GM19467 (cell line): ENCODE measurements around the gene TRAF7.
"Not testable (repeated sequence)": the region's sequence is repeated elsewhere in the genome, so short reads cannot be mapped to it uniquely, and the experiment has no call there.

ENCODE experiments used
- ATAC-seq: cut with Tn5 transposase; IDR thresholded peaks from one replicate; pipeline ENCODE4 v1.9.1; 2021; ENCODE audit warnings: mild to moderate bottlenecking, moderate library complexity; ENCODE audit not compliant: unreplicated experiment

TRAF7 gene

DNA sequence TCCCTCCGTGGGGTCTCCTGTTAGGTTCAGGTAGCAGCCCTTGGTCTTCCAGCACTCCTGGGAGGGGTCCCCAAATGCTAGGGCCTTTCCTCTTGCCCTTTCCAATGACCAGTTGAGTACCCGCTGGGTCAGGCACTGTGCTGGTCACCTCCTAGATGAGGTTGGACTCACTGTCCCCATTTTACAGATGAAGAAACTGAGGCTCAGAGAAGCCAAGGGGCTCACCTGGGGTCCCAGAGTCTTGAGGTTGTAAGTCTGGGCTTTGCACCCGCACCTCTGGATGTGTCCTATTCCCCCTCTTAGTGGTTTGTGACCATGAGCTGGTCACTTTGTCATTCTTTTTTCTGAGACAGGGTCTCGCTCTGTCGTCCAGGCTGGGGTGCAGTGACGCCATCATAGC, 42.2 kb downstream of the TRAF7 start:
- ATAC-seq: no peak

DNA sequence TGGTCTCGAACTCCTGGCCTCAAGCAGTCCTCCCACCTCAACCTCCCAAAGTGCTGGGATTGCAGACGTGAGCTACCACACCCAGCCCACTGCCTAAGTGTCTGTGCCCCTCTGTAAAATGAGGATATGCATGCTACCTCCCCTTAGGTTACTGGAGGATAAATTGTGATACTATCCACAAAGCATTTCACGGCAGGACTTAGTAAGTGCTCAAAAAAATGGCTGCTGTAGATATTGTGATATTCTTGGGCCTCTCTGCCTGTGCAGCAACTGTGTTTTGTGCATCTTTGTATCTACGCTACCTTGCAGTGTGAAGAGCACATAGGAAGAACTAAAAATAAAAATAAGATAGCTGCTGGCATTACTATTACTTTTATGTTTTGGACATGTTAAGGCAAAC, 42.7 kb downstream of the TRAF7 start:
- ATAC-seq: no peak

DNA sequence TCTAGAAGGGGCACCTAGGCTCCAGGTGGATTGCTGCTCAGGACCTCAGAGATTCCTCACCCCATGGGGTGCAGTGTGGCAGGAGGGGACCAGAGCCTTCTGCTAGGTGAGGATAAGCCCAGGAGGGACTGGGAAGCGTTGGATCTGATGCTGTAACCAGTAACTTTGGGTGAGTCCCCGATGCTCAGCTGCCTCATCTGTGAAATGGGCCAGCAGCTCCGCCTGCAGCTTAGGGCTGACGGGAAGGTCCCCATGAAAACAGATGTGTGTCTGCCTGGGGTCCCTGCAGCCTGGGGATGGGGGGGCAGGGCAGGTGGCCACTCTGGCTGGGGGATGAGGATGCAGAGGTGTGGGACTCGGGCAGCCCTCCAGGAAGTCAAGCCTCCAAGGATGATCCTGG, 43.5 kb downstream of the TRAF7 start:
- no peak for ATAC-seq

DNA sequence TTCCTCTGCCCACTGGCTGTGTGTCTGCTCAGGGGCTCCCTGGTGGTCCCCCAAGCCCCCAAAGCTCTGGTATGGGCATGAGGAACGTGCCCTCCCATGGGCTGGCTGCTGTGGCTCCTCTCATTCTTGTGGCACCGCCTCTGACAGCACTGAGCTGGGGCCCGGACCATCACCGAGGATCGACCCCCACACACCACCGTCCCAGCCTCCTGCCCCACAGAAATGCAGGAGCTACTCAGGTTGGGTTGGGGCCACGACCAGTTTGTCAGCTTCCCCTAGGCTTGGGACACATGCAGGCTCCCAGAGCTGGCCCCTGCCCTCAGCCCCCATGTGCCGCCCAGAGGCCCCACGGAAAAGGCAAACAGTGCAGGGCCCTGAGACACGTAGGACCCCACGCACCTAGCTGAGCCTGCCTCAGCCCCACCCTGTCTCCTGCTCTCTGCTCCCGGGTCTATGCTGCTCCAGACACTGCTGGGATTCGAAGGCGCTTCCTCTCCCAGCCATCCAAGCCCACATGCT, 44.1 kb downstream of the TRAF7 start:
- no peak for ATAC-seq

- no peak for ATAC-seq
These were observed 44.7 kb downstream of the TRAF7 start for GRCh38 chr16:2200313-2200712.

DNA sequence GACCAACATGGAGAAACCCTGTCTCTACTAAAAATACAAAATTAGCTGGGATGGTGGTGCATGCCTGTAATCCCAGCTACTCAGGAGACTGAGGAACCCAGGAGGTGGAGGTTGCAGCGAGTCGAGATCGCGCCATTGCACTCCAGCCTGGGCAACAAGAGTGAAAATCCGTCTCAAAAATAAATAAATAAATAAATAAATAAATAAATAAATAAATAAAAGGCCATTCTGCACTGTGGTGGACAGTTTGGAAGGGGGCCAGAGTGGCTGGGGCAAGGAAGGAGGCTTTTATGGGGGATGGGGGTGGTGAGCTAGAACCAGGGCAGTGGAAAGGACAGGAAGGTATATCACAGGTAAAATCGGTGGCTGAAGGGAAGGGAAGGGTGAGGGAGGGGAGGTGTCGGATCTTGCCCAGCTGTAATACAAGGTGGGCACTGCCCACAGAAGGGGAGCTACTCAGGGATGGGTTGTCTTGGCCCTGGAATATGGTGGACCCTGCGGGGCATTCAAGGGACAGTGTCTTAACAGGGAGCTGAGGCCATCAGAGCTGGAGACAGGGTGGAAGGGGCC, 47.6 kb downstream of the TRAF7 start:
- not testable (repeated sequence) for ATAC-seq

GRCh38 chr16:2204416-2205103, 49.0 kb downstream of the TRAF7 start:
- no peak for ATAC-seq

DNA sequence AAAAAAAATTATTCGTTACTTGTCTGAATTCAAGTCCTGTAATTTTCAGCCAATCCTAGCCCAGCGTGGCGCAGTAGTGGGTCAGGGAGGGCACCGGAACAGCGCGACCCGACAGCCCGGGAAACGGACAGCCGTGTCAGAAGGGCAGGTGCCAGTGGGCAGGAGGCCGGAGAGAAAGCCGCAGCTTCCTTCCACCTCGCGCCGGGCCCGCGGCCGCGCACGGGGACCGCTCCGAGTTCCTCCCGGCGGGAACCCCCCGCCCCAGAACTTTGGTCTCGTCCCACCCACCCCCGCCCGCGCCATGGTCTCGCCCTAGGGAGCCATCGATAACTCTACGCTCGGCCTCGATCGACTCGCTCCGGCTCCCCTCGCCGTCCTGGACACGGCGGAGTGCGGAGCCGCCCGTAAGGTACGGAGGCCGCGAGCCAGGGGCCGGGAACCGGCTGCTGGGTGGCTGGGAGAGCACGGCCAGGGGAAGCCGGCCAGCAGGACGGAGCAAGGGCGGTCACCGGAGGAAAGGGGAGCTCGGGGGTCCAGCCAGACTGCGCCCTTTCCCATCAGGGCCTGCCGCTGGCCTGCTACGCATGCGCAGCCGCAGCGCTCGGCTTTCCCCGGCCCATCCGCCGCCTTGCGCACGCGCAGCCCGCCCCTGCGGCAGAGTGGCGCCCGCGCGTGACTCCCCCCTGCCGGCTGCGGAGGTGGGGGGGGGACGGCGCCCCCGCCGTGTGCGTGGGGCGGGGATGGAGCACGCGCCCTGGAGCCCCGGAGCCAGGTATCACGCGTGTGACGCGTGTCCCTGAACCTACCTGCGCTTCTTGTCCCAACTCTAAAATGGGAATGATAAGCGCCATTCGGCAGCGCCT, 49.8 kb downstream of the TRAF7 start, which contains the start of gene MLST8:
Gene MLST8, plus strand, starts transcription at position 351 of the 863 bp plus-strand sequence. CDS start 632 bp downstream, outside the sequence.
- peak; percentile 65 for ATAC-seq

DNA sequence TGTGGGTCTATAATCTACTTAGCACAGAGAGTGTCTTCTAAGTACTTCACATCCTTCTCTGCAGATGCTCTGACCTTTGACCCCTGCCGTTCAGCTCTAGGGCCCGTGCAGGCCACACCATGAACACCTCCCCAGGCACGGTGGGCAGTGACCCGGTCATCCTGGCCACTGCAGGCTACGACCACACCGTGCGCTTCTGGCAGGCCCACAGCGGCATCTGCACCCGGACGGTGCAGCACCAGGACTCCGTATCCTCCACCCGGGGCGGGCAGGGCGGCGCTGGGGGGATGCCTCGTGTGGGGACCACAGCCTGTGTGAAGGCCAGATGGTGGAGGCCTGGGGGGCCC, 50.4 kb downstream of the TRAF7 start:
- peak; percentile 4 for ATAC-seq

- ATAC-seq: no peak
These were observed 50.8 kb downstream of the TRAF7 start for GRCh38 chr16:2206420-2206779.

DNA sequence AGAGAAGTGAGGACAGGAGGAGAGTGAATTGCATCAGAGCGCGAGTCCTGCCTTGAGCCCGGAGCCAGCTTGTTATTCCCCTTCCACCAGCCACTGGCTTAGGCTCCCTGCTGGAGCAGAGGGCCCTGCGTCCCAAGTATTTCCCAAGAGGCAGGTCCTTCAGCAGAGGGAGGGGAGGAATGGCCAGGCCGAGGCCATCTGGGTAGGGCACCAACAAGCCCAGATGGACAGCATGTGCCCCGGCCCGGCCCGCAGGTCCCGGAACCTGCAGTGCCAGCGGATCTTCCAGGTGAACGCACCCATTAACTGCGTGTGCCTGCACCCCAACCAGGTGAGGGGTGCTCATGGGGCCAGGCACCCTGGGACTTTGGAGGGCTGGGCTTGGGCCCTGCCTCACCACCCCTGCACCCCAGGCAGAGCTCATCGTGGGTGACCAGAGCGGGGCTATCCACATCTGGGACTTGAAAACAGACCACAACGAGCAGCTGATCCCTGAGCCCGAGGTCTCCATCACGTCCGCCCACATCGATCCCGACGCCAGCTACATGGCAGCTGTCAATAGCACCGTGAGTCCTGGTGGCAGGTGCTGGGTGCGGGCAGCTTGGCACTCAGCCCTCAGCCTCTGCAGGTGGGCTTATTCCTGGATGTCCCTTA, 51.3 kb downstream of the TRAF7 start:
- ATAC-seq: no peak

DNA sequence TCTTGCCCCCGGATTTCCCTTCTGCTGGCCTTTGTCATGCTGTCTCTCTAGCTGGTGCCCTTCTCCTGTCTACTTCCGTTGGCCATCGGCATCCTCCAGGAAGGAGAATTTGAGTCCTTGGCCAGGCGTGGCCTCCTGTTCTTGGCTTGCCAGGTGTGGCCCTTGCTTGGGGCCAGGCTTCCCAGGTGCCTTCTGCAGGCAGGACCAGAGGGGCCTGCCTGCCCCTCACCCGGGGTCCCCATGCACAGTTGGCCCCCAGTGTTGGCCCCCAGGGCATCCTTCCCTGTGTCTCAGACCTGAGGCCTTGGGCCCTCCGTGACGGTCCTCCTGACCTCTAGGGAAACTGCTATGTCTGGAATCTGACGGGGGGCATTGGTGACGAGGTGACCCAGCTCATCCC, 52.3 kb downstream of the TRAF7 start:
- no peak for ATAC-seq

GRCh38 chr16:2208308-2208707, 52.7 kb downstream of the TRAF7 start:
- ATAC-seq: no peak

GRCh38 chr16:2208772-2209171, 53.2 kb downstream of the TRAF7 start:
- no peak for ATAC-seq

GRCh38 chr16:2209258-2210008, 53.9 kb downstream of the TRAF7 start:
- ATAC-seq: no peak

GRCh38 chr16:2210009-2210332, 54.4 kb downstream of the TRAF7 start:
- no peak for ATAC-seq

DNA sequence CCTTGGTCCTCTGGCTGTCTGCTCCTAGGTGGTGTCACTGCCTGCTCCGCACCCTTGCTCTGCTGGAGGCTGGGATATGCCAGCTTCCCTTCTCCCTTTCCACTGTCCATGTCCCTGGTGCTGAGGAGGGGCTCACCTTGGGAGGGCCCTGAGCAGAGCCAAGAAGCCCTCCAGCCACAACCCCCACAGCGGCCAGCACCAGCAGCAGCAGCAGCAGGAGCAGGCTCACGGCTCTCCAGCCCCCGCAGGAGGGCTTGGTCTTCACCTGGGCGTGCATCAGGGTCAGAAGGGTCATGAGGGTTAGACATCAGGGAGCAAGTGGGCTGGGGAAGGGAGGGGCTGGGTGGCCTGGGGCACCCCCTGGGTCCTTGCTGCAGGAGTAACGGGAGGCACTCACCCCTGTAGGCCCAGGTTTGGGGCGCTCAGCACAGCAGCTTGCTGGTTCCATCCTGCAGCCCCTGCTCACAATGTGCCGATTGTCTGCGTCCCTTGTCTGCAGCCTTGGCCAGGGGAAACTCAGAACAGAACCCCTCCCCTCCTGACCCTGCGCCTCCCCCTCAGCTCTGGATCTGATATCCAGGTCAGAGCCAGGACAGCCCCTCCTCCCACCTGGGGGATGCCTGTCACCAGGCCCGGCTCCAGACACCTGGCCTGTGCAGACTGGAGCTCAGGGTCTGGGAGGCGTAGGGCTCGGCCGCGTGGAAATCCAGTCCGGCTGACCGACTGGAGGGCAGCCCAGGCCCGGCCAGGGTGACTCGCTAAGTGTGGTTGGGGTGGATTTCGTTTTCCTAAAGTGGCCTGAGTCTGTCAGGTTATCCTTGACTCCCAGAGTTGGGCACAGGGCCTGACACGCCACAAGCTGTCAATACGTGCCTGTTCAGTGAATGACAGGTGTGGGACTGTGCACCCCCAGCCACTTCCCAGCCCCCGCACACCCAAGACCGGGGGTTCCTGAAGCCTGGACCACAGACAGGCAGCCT, 55.1 kb downstream of the TRAF7 start, which contains the start of gene BRICD5:
Gene BRICD5, minus strand, starts transcription at position 478 of the 980 bp plus-strand sequence. Its CDS starts 30 bp downstream, at position 448.
- ATAC-seq: no peak

GRCh38 chr16:2211923-2212347, 56.4 kb downstream of the TRAF7 start:
- ATAC-seq: no peak
